GM19351 (cell line): ENCODE measurements around the gene SLC25A26.
A peak's percentile ranks its signal among the peaks of the same experiment; 100 is the strongest.
"Not testable (repeated sequence)": the region's sequence is repeated elsewhere in the genome, so short reads cannot be mapped to it uniquely, and the experiment has no call there.

Source experiments
- ATAC-seq: cut with Tn5 transposase; IDR thresholded peaks from one replicate; pipeline ENCODE4 v1.9.1; 2021; ENCODE audit warnings: mild to moderate bottlenecking, moderate library complexity; ENCODE audit not compliant: unreplicated experiment

The SLC25A26 gene

GRCh38 chr3:66267906-66268305 is 47.1 kb downstream of the SLC25A26 start:
- ATAC-seq = no peak

- ATAC-seq = no peak
These were observed 48.1 kb downstream of the SLC25A26 start for GRCh38 chr3:66268864-66269263.

- no peak for ATAC-seq
These were observed 48.6 kb downstream of the SLC25A26 start for GRCh38 chr3:66269411-66269810.

GRCh38 chr3:66270288-66270687 is 49.5 kb downstream of the SLC25A26 start:
- no peak for ATAC-seq

- no peak for ATAC-seq
These were observed 49.9 kb downstream of the SLC25A26 start for GRCh38 chr3:66270701-66271100.

- ATAC-seq = no peak
These were observed 50.4 kb downstream of the SLC25A26 start for GRCh38 chr3:66271231-66271630.

- ATAC-seq = no peak
These were observed 51.2 kb downstream of the SLC25A26 start for GRCh38 chr3:66272016-66272415.

GRCh38 chr3:66274837-66275236 is 54.0 kb downstream of the SLC25A26 start:
- not testable (repeated sequence) for ATAC-seq

GRCh38 chr3:66276705-66277274 is 56.0 kb downstream of the SLC25A26 start:
- ATAC-seq = no peak

GRCh38 chr3:66279168-66279567 is 58.4 kb downstream of the SLC25A26 start:
- no peak for ATAC-seq

GRCh38 chr3:66280304-66280703 is 59.5 kb downstream of the SLC25A26 start:
- no peak for ATAC-seq

- ATAC-seq = not testable (repeated sequence)
These were observed 71.1 kb downstream of the SLC25A26 start for GRCh38 chr3:66291922-66292321.

GRCh38 chr3:66297260-66297873 is 76.6 kb downstream of the SLC25A26 start:
- ATAC-seq = no peak

- ATAC-seq = no peak
These were observed 77.1 kb downstream of the SLC25A26 start for GRCh38 chr3:66297900-66298299.

GRCh38 chr3:66298591-66298990 is 77.8 kb downstream of the SLC25A26 start:
- no peak for ATAC-seq

- ATAC-seq = not testable (repeated sequence)
These were observed 78.3 kb downstream of the SLC25A26 start for GRCh38 chr3:66299085-66299484.

GRCh38 chr3:66299891-66300290 is 79.1 kb downstream of the SLC25A26 start:
- ATAC-seq = no peak

GRCh38 chr3:66302288-66302687 is 81.5 kb downstream of the SLC25A26 start:
- ATAC-seq = peak; percentile 65

- peak; percentile 50 for ATAC-seq
These were observed 82.7 kb downstream of the SLC25A26 start for GRCh38 chr3:66303491-66303901.

GRCh38 chr3:66304293-66304692 is 83.5 kb downstream of the SLC25A26 start:
- ATAC-seq = no peak

GRCh38 chr3:66306086-66306485 is 85.3 kb downstream of the SLC25A26 start:
- ATAC-seq = not testable (repeated sequence)

GRCh38 chr3:66306991-66307390 is 86.2 kb downstream of the SLC25A26 start:
- ATAC-seq = not testable (repeated sequence)

GRCh38 chr3:66312039-66312438 is 91.2 kb downstream of the SLC25A26 start:
- ATAC-seq = no peak
